Measurements from ENCODE around the gene ME3.
"Not testable (repeated sequence)": the region's sequence is repeated elsewhere in the genome, so short reads cannot be mapped to it uniquely, and the experiment has no call there.

Gene ME3

DNA sequence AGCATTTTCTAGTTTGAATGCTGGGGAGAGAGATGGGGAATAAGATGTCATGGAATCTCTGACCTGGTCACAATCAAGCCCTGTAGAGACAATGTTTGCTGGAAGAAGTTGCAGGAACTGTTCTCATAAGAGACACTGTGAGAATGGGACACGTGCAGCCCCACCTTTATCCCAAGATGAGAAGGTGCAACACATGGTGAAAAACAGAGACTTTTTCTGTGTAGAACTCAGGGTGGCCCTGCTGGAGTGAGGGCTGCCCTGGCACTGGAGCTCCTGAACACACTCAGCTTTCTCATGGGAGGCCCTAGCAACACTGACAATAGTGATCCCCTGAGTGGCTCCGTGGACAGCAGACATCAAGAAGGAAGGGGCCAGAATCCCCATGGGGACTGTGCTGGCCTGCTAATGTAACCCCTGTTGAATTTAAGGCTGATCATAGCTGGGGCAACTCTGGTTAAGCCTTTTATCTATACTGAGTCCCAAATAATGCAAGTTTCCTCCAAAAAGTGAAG lies 106.6 kb downstream of the ME3 start:
- DNase-seq (ENCODE audit: low read depth in 2 of 3, low spot score in 2 of 3) = no peak

GRCh38 chr11:86565388-86565787 lies 107.0 kb downstream of the ME3 start:
- DNase-seq (ENCODE audit: low read depth in 2 of 3, low spot score in 2 of 3) = no peak

- DNase-seq (ENCODE audit: low read depth in 2 of 3, low spot score in 2 of 3) = not testable (repeated sequence)
Observed at GRCh38 chr11:86562842-86563241, 109.6 kb downstream of the ME3 start.

- no peak for DNase-seq (ENCODE audit: low read depth in 2 of 3, low spot score in 2 of 3)
Observed at GRCh38 chr11:86559311-86559945, 113.0 kb downstream of the ME3 start.

GRCh38 chr11:86558841-86559240 lies 113.6 kb downstream of the ME3 start:
- DNase-seq (ENCODE audit: low read depth in 2 of 3, low spot score in 2 of 3) = no peak

- DNase-seq (ENCODE audit: low read depth in 2 of 3, low spot score in 2 of 3) = no peak
Observed at GRCh38 chr11:86558207-86558606, 114.2 kb downstream of the ME3 start.

- DNase-seq (ENCODE audit: low read depth in 2 of 3, low spot score in 2 of 3) = no peak
Observed at GRCh38 chr11:86555866-86556265, 116.5 kb downstream of the ME3 start.

- DNase-seq (ENCODE audit: low read depth in 2 of 3, low spot score in 2 of 3) = no peak
Observed at GRCh38 chr11:86555401-86555800, 117.0 kb downstream of the ME3 start.

DNA sequence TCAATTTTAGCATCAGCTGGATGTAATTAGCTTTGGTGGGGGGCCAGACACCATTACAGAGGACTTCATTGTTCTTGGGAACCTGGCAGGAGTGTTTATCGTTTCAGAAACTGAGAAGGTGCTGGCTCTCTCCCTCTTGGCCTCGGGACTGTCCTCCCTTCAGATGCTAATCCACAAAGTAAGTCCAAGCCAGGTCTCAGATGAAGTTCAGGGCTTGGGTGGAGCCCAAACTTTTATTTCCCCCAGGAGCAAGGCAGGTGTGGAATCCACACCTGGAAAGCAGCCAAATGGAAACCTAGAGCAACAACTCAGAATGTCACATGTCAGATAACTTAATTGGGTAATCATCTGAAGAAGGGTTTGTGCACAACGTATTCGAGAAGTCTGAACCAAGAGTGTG lies 119.2 kb downstream of the ME3 start:
- no peak for DNase-seq (ENCODE audit: low read depth in 2 of 3, low spot score in 2 of 3)

- DNase-seq (ENCODE audit: low read depth in 2 of 3, low spot score in 2 of 3) = no peak
Observed at GRCh38 chr11:86551288-86552092, 120.9 kb downstream of the ME3 start.

GRCh38 chr11:86550757-86551156 lies 121.7 kb downstream of the ME3 start:
- no peak for DNase-seq (ENCODE audit: low read depth in 2 of 3, low spot score in 2 of 3)

- no peak for DNase-seq (ENCODE audit: low read depth in 2 of 3, low spot score in 2 of 3)
Observed at GRCh38 chr11:86548271-86548917, 124.0 kb downstream of the ME3 start.

DNA sequence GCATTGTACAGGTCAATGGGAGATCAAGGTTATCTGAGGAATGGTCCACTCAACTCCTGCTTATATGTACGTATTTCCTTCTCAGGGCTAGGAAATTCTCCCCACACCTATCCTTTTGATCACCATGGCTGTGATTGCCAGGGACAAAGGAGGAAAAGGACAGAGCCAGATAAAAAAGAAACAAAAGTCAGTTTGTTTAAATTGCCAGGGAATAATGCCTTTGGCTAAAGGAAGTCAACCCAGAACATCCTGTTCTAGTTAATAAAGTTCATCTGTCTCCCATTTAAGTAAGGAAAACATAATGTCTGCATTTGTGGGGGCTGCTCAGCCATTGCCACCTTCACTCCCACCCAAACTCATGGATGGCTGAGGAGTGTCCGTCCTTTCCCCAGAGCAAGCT lies 124.7 kb downstream of the ME3 start:
- DNase-seq (ENCODE audit: low read depth in 2 of 3, low spot score in 2 of 3) = no peak

DNA sequence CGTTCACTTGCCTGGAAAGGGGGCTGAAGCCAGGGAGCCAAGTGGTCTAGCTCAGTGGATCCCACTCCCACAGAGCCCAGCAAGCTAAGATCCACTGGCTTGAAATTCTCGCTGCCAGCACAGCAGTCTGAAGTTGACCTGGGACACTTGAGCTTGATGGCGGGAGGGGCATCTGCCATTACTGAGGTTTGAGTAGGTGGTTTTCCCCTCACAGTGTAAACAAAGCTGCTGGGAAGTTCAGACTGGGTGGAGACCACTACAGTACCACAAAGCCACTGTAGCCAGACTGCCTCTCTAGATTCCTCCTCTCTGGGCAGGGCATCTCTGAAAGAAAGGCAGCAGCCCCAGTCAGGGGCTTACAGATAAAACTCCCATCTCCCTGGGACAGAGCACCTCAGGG lies 131.1 kb downstream of the ME3 start:
- DNase-seq (ENCODE audit: low read depth in 2 of 3, low spot score in 2 of 3) = not testable (repeated sequence)

DNA sequence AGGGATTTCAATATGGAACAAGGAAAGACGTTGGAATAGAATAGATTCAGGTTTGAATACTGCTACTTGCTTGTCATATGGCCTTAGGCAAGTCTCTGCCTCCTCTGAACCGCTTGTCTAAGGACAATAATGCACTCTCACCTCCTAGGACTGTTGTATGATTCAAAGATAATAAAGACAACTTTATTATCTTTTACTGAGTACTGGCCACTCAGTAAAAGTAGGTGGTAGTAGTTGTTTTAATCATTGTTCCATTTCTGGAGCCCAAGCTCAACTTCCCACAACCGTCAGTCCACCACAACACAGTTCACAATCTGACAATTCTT lies 134.2 kb downstream of the ME3 start:
- no peak for DNase-seq (ENCODE audit: low read depth in 2 of 3, low spot score in 2 of 3)

- DNase-seq (ENCODE audit: low read depth in 2 of 3, low spot score in 2 of 3) = no peak
Observed at GRCh38 chr11:86537541-86538222, 134.7 kb downstream of the ME3 start.

GRCh38 chr11:86535773-86536172 lies 136.6 kb downstream of the ME3 start:
- DNase-seq (ENCODE audit: low read depth in 2 of 3, low spot score in 2 of 3) = no peak

DNA sequence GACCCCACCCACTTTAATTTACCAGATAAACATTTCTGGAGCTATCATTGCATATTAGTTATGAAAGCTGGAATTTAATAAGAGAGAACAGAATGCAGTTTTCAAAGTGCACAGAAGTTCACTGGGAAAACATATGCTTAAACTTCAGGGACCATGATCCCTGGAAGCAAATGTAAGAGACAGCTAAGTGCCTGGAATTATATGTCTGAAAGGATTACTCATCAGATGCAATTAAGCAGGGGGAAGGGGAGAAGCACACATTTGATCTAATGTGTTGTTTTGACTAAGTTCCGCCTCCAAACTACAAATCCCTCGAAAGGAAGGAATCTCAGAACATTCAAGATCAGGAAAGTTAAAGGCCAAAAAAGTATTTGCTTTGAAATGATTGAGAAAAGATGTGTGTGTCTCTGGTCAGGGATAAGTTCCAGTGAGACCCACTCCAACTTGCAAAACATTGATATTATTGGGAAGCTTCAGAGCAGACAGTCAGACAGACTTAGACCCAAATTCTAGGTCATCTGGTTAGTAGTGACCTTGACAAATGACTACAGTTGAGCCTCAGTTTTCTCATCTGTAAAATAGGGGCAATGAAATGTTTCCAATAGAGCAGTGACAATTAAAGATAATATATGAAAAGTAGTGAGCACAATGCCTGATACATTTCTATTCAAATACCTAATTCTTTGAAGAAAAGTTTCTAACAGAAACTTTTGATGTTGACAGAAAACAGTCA lies 147.6 kb downstream of the ME3 start:
- no peak for DNase-seq (ENCODE audit: low read depth in 2 of 3, low spot score in 2 of 3)

DNA sequence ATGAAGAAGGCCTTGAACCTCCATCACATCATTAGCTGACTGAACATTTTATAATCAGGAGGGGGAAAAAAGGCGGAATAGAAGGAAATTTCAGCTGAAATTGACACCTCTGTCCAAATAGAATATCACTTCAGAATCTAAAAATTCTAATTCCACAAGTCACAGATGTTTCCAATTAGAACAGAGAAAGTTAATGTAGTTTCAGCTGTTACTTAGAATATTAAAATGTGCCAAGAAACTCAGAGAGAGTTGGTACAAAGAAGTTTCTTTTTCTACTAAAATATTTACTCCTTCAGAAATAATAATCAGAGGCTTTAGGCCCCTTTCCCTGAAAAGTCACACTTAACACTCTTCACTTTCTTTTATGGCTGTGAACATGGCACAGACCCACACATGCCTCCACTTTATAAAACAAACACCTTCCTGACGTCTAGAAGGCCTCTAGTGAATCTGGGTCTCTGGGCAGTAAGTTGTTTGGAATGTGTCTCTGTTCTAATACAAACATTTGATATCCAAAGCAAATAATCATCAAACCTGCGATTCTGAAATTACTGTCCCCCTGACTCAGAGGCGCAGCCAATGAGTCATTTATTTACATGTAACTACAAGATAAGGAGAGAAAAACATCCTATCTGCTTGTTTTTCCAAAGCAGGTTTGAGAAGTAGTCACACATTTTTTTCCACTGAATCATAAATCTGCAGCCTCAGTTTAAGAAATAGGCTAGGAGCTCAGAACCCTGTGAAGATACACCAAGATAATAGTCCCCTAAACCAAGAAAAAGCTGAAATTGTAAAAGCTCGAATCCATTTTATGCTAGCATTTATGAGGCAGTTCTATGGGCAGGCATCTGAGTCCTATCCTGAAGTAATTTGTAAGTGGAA lies 148.4 kb downstream of the ME3 start:
- no peak for DNase-seq (ENCODE audit: low read depth in 2 of 3, low spot score in 2 of 3)

DNA sequence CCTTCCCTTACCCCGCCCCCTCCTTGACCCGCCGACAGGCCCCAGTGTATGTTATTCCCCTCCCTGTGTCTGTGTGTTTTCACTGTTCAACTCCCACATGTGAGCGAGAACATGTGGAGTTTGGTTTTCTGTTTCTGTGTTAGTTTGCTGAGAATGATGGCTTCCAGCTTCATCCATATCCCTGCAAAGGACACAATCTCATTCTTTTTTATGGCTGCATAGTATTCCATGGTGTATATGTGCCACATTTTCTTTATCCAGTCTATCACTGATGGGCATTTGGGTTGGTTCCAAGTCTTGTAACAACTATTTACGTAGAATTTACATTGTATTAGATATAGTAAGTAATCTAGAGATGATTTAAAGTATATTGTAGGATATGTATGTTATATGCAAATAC lies 149.9 kb downstream of the ME3 start:
- DNase-seq (ENCODE audit: low read depth in 2 of 3, low spot score in 2 of 3) = not testable (repeated sequence)

All from activated CD8-positive, alpha-beta memory T cell treated with anti-CD3 and anti-CD28 coated beads for 48 hours (primary cell).